OCI-LY7 (cell line): ENCODE results near the gene RAD23B. TPM values are rescaled to one million over a fixed set of nuclear protein-coding genes. Genes with fewer than 3 reads are reported as not detected.

ENCODE experiments used
- BruUV-seq: library from RNA; stranded (reverse); fragments of 400-500 nt; replicated peaks from 2 replicates; lab custom pipeline; 2021; lab: Mats Ljungman, UMichigan
- CTCF ChIA-PET: fragments of 300-600 bp; sonication (Branson Sonifier 250); formaldehyde crosslinking; loops from one replicate; lab custom pipeline; 2022; ENCODE audit warnings: antibody characterized with exemption; ENCODE audit not compliant: unreplicated experiment; lab: Charles Lee
- POLR2A ChIA-PET: fragments of 300-600 bp; sonication (Branson Sonifier 250); formaldehyde crosslinking; loops from one replicate; lab custom pipeline; 2022; ENCODE audit warnings: antibody characterized with exemption; lab: Charles Lee
- DNase-seq: peaks from one replicate; pipeline ENCODE4 v3.0.0-alpha.2; 2015; ENCODE audit warnings: low spot score
- H2AFZ ChIP-seq: fragments of 200-600 bp; sonication (generic), shearing (Covaris generic); 2 replicates; pipeline ENCODE4 v1.6.1; 2014; ENCODE audit warnings: mild to moderate bottlenecking, antibody characterized with exemption, low read length, moderate library complexity
- H3K27ac ChIP-seq: fragments of 200-600 bp; sonication (generic); 2 replicates; pipeline ENCODE4 v1.5.1; 2014; ENCODE audit warnings: mixed run types, low read depth, mild to moderate bottlenecking, moderate library complexity, low read length, inconsistent platforms; ENCODE audit not compliant: poor library complexity, severe bottlenecking
- H3K36me3 ChIP-seq: fragments of 200-600 bp; sonication (generic); 2 replicates; pipeline ENCODE4 v1.6.1; 2014; ENCODE audit warnings: mild to moderate bottlenecking, antibody characterized with exemption, low read length, moderate library complexity, mixed read lengths; ENCODE audit not compliant: insufficient read depth
- H3K4me1 ChIP-seq: fragments of 200-600 bp; sonication (generic); 2 replicates; pipeline ENCODE4 v1.5.1; 2014; ENCODE audit warnings: mild to moderate bottlenecking, low read length; ENCODE audit not compliant: insufficient read depth, poor library complexity, severe bottlenecking
- H3K4me2 ChIP-seq: fragments of 200-600 bp; sonication (generic); 2 replicates; pipeline ENCODE4 v1.6.1; 2014; ENCODE audit warnings: mild to moderate bottlenecking, low read length
- H3K4me3 ChIP-seq: fragments of 200-600 bp; sonication (generic); 2 replicates; pipeline ENCODE4 v1.5.1; 2014; ENCODE audit warnings: mild to moderate bottlenecking, low read depth, low read length; ENCODE audit not compliant: poor library complexity, severe bottlenecking
- H3K79me2 ChIP-seq: fragments of 200-600 bp; sonication (generic); 2 replicates; pipeline ENCODE4 v1.6.1; 2016; ENCODE audit warnings: low read depth, mild to moderate bottlenecking, low read length, moderate library complexity, mixed read lengths; ENCODE audit not compliant: insufficient read depth
- H3K9me2 ChIP-seq: fragments of 200-600 bp; sonication (generic); 2 replicates; pipeline ENCODE4 v1.6.1; 2016; ENCODE audit warnings: mild to moderate bottlenecking, low read length, mixed read lengths; ENCODE audit not compliant: insufficient read depth
- H3K9me3 ChIP-seq: fragments of 200-600 bp; sonication (generic); 2 replicates; pipeline ENCODE4 v1.6.1; 2014; ENCODE audit warnings: mild to moderate bottlenecking, mixed run types, low read length, mixed read lengths
- H4K20me1 ChIP-seq: fragments of 200-600 bp; sonication (generic); 2 replicates; pipeline ENCODE4 v1.6.1; 2014; ENCODE audit warnings: mild to moderate bottlenecking, antibody characterized with exemption, low read length, moderate library complexity, mixed read lengths; ENCODE audit not compliant: insufficient read depth
- EZH2phosphoT487 ChIP-seq: fragments of 200-600 bp; sonication (generic); IDR thresholded peaks from 2 replicates; pipeline ENCODE4 v1.6.1; 2018; ENCODE audit warnings: low read depth, borderline replicate concordance, mild to moderate bottlenecking, mixed run types, antibody characterized with exemption, low read length, moderate library complexity, mixed read lengths
- intact Hi-C: fragments of 100-400 bp; cut with micrococcal nuclease; formaldehyde crosslinking; loops from one replicate; pipeline ENCODE4 v1.10.0; 2022; ENCODE audit not compliant: unreplicated experiment
- total RNA-seq, 2 experiments: library from RNA; depleted of rRNA in 1 of 2; stranded (reverse); fragments of >200 nt in 1 of 2; shearing (Covaris generic) in 1 of 2; gene quantifications; 2 replicates each; pipeline ENCODE4 v1.2.3, GENCODE V29; 2014 to 2022
- TF ChIP-seq, protein P1 (sequence below): fragments of 200-600 bp; sonication (generic); conservative IDR thresholded peaks from 2 replicates; pipeline ENCODE4 v1.5.1; 2014; ENCODE audit warnings: mild to moderate bottlenecking, antibody characterized with exemption, low read length, moderate library complexity, mixed read lengths

RAD23B gene
- total RNA-seq, 2 experiments from 2014 or later = 67.3 to 120 TPM

DNA sequence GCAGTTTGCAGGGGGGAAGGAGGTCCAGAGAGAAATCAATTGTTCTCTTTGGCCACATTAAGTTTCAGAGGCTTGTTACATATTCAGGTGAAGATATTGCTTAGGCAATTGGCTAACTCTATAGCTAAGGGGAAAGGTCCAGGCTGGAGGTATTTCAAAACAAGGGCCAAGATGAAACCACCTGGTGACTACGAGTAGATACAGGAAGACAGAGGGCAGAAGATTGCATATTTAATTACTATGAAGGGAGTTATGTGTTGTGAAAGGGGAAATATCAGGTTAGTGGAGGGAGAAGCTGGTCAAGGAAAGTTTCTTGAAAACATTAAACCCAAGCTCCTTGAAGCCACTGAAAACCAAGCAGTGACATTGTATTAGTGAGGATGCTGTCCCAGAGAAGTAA lies 1.9 kb upstream of the RAD23B start:
- TF ChIP-seq, protein P1, sequence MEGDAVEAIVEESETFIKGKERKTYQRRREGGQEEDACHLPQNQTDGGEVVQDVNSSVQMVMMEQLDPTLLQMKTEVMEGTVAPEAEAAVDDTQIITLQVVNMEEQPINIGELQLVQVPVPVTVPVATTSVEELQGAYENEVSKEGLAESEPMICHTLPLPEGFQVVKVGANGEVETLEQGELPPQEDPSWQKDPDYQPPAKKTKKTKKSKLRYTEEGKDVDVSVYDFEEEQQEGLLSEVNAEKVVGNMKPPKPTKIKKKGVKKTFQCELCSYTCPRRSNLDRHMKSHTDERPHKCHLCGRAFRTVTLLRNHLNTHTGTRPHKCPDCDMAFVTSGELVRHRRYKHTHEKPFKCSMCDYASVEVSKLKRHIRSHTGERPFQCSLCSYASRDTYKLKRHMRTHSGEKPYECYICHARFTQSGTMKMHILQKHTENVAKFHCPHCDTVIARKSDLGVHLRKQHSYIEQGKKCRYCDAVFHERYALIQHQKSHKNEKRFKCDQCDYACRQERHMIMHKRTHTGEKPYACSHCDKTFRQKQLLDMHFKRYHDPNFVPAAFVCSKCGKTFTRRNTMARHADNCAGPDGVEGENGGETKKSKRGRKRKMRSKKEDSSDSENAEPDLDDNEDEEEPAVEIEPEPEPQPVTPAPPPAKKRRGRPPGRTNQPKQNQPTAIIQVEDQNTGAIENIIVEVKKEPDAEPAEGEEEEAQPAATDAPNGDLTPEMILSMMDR = no peak
- no peak for TF ChIP-seq EZH2phosphoT487
- peak overlapping the region; percentile 40; the same call in 1 of the 2 replicates for H2AFZ ChIP-seq
- H3K4me1 ChIP-seq = peaks cover 23% of the 10 kb centered on the region
- H3K4me3 ChIP-seq = no peak overlapping the region
- ChIA-PET POLR2A (interaction anchor here (0.5 to 2.9 kb wide), 10 partner anchors 11 to 131 kb away, joined by 3 to 21 read pairs (median 4); no protein-coding TSS in a partner anchor), CTCF (interaction anchor here (1.2 to 1.5 kb wide), 2 partner anchors 19 to 21 kb away, joined by 3 read pairs; no protein-coding TSS in a partner anchor)
- peak overlapping the region; percentile 31 for H3K27ac ChIP-seq
- peaks cover 22% of the 10 kb centered on the region for H4K20me1 ChIP-seq
- no TSS peak for BruUV-seq
- peak; percentile 46 for DNase-seq
- H3K9me2 ChIP-seq = no peaks in the 10 kb centered on the region
- H3K36me3 ChIP-seq = peaks cover 22% of the 10 kb centered on the region
- H3K9me3 ChIP-seq = no peaks in the 10 kb centered on the region
- intact Hi-C loops = loop anchor here (5.0 to 10.0 kb wide), 2 partner anchors 61 to 526 kb away; no protein-coding TSS in a partner anchor
- H3K79me2 ChIP-seq = peaks cover 37% of the 10 kb centered on the region
- peak overlapping the region; percentile 71 for H3K4me2 ChIP-seq

DNA sequence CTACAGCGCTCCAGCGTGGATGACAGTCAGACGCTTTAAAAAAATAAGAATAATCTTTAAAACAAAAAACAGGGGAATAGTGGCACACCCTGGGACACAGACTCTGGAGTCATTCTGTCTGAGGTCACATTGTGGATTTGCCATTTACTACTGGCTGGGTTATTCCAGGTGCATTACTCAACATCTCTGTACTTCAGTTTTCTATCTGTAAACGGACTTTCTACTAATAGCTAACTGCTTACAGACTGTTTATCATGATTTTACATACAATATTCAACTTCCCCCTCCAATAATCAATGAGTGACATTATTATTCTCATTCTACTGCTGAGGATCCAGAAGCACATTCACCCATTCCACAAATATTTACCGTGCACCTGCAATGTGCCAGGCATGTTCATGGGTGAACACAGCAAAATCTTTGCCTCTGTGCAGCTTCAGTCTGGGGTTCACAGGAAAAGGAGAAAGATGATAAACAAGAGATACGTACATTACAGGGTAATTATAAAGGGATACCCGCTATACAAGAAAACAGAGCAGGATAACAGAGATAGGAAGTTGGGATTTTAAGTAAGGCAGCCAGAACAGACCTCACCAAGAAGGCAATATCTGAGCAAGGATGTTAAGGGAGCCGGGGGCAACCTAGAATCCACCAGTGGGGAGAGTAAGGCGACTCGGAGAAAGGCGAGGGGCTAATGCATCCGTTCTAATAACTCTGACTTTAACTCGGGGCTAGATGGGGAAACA lies 984 bp upstream of the RAD23B start:
- TF ChIP-seq EZH2phosphoT487 = no peak
- TF ChIP-seq, protein P1 = no peak
- peaks cover 46% of the 10 kb centered on the region for H3K79me2 ChIP-seq
- peaks cover 28% of the 10 kb centered on the region for H3K4me1 ChIP-seq
- peak; percentile 37 for DNase-seq
- H3K36me3 ChIP-seq = peaks cover 28% of the 10 kb centered on the region
- H4K20me1 ChIP-seq = peaks cover 26% of the 10 kb centered on the region
- intact Hi-C loops = loop anchor here (5.0 to 10.0 kb wide), 2 partner anchors 60 to 527 kb away; no protein-coding TSS in a partner anchor
- H3K9me2 ChIP-seq = no peaks in the 10 kb centered on the region
- no peaks in the 10 kb centered on the region for H3K9me3 ChIP-seq
- H3K4me2 ChIP-seq = peak overlapping the region; percentile 71
- peak overlapping the region; percentile 36 for H3K27ac ChIP-seq
- CTCF ChIA-PET = interaction anchor here (1.2 to 1.5 kb wide), 2 partner anchors 20 to 22 kb away, joined by 3 read pairs; no protein-coding TSS in a partner anchor
- peak overlapping the region; percentile 94 for H3K4me3 ChIP-seq
- POLR2A ChIA-PET = interaction anchor here (0.7 to 2.9 kb wide), 6 partner anchors 10 to 54 kb away, joined by 3 to 21 read pairs (median 5); no protein-coding TSS in a partner anchor
- TSS peak; percentile 74 for BruUV-seq
- peak overlapping the region; percentile 89 for H2AFZ ChIP-seq
